ENCODE results near the gene TRIM31.

- TF ChIP-seq CTCF (conservative IDR thresholded peaks at IDR 0.05; ENCODE audit: low read length) (no peak), EZH2phosphoT487 (IDR thresholded peaks at IDR 0.05; ENCODE audit: borderline replicate concordance, low read depth, low read length) (no peak)
Observed at GRCh38 chr6:30071081-30071818, 41.6 kb downstream of the TRIM31 start.

All from OCI-LY7 (cell line).